Fibroblast of villous mesenchyme (primary cell): Measurements from ENCODE around the gene SIRPB1. TPM values are rescaled to one million over a fixed set of nuclear protein-coding genes. Genes with fewer than 3 reads are reported as not detected.

Source experiments
- DNase-seq: peaks from one replicate; pipeline ENCODE4 v3.0.0-alpha.2; 2010; ENCODE audit warnings: low read depth
- H3K4me3 ChIP-seq: 2 replicates; pipeline ENCODE4 v1.5.1; 2011; ENCODE audit warnings: low read depth, mild to moderate bottlenecking, low read length
- total RNA-seq: library from RNA; depleted of rRNA; stranded (reverse); fragments of >200 nt; gene quantifications from 2 replicates; pipeline ENCODE4 v1.2.3, GENCODE V29; 2012
- TF ChIP-seq, protein P1 (sequence below): IDR thresholded peaks from 2 replicates; pipeline ENCODE4 v1.5.1; 2012; ENCODE audit warnings: low read depth, mild to moderate bottlenecking, low read length; ENCODE audit not compliant: insufficient read depth

The SIRPB1 gene
- total RNA-seq, 1 donor = not detected

DNA sequence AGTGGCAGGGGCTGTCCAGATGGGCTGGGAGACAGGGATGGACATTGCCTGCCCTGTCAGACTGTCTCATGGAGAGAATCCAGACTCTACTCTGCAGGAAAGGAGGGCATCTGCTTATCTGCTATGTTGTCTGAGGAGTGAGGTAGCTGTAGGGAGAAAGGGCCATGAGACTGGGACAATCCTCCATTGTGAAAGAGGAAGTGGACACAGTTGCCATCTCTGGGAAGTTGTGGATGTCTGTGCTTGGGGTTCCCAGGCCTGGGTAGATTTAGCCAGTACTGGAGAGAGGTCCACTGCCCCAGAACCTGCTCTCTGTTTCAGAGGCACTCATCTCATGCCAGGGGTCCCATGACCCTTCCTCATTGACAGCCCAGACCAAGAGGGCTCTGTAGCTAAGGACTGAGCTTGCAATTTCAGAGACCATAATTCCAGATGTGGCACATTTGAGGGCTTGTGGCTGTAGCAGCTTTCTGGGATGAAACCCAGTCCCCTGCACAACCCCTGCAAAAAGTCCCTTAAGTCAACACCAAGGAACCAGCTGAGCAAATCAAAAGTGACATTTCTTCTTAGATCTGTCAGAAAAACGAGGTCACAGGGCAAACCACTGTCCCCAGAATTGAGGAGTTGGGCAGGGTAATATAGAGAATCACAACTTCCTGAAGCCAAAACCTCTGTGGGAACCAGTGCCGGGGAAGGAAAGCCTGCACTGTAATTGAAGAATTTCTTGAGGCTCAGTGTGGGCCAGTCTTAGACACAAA, 41.9 kb upstream of the SIRPB1 start:
- TF ChIP-seq, protein P1, sequence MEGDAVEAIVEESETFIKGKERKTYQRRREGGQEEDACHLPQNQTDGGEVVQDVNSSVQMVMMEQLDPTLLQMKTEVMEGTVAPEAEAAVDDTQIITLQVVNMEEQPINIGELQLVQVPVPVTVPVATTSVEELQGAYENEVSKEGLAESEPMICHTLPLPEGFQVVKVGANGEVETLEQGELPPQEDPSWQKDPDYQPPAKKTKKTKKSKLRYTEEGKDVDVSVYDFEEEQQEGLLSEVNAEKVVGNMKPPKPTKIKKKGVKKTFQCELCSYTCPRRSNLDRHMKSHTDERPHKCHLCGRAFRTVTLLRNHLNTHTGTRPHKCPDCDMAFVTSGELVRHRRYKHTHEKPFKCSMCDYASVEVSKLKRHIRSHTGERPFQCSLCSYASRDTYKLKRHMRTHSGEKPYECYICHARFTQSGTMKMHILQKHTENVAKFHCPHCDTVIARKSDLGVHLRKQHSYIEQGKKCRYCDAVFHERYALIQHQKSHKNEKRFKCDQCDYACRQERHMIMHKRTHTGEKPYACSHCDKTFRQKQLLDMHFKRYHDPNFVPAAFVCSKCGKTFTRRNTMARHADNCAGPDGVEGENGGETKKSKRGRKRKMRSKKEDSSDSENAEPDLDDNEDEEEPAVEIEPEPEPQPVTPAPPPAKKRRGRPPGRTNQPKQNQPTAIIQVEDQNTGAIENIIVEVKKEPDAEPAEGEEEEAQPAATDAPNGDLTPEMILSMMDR = no peak
- H3K4me3 ChIP-seq = no peak overlapping the region
- DNase-seq = no peak

DNA sequence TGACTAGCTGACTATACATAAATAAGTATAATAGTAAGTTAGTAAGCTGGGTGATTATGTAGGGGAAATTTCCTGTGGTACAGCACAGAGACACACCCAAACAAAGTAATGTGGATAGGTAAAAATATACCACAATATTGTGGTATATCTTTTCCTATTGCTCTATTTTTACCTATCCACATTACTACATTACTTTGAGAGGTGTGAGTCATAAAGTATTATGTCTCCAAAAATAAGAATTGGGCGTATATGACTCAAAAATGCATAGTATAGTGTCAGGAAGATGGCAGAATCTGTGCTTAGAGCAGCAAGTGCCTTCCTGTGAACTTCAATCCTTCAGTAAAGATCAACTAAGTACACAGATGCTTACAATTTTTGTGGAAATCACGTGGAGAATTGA, 40.4 kb upstream of the SIRPB1 start:
- TF ChIP-seq, protein P1 = no peak
- no peak for DNase-seq
- H3K4me3 ChIP-seq = no peak overlapping the region

DNA sequence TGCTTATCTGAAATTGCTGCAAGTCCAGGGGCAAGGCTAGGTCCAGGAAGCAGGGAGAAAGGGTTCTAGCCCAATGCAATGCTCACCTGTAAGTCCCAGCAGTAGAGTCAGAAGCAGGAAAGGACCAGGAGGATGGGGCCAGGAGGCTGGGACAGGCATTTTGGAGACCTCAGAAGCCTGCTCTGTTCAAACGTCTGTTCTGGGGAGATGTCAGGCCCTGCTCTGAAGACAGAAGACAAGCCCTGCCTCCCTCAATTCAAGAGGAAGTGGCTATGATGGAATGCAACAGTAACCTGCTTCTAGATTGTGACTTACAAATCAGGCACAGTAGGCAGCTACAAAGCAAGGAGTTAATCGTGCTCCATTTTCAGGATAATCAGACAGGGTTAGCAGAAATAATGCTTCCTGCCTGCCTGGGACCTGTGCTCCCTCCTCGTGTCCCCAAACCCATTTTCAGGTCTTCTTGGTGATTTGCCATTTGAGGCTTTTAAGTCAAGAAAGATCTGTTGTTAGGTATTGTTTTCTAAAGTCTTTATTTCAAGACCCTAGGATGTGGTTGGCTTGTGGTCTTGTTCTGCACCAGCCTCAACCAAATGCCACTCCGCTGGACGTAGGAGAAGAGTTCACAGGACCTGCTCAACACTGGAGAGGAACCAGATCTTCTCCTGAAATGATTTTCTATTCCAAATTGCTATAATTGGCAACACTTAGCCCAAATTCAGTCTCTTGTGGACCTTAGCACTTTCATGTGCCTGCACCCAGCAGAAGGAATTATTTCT, 37.9 kb upstream of the SIRPB1 start, which contains the start of gene SIRPG:
Gene SIRPG (minus strand): TSS at position 224 of the 779 bp plus-strand sequence. CDS start 65 bp downstream, at position 159.
- TF ChIP-seq, protein P1 = no peak
- no peak for DNase-seq
- no peak within 1 kb of the TSS for H3K4me3 ChIP-seq

DNA sequence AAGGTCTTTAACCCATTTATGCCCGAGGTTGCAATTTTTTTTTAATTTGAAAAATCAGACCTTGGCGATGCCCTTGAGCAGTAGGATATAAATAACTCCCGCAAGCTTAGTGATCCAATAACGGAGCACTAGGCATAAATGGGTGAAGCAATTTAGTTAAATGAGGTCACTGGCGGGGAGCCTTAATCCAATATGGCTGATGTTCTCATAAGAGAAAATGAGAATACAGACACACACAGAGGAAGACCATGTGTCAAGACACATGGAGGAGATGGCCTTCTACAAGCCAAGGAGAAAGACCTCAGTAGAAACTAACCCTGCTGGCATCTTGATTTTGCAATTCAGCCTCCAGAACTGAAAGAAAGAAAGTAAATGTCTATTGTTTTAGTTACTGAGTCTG, 37.0 kb upstream of the SIRPB1 start:
- no peak overlapping the region for H3K4me3 ChIP-seq
- TF ChIP-seq, protein P1 = no peak
- DNase-seq = no peak

DNA sequence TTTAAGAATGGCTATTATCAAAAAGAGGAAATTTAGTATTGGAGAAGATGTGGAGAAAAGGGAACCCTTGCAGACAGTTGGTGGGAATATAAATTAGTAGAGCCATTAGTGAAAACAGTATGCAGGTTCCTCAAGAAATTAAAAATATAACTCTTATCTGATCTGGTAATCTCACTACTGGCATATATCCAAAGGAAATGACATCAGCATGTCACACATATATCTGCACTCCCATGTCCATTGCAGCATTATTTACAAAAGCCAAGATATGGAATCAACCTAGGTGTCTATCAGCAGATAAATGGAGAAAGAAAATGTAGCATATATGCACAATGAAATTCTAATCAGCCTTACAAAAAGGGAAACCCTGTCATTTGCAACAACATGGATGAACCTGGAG, 35.2 kb upstream of the SIRPB1 start:
- H3K4me3 ChIP-seq = no peak overlapping the region
- no peak for DNase-seq
- TF ChIP-seq, protein P1 = no peak

DNA sequence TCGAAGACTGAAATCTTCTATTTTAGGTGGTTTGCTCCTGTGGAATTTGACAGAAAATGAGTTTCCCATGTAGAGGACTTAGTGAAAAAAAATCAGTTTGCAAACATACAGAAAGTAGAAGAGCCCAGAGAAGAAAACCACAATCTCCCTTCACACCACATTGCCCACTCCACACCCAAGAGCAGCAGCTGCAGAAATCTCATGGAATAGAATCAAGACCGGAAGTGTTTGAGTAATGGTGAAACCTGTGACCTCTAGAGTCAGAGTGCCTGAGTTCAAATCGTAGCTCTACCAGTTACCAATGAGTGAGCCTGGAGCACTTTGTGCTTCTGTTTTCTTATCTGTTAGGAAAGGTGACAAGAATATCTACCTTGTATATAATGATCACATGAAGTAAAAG, 33.2 kb upstream of the SIRPB1 start:
- TF ChIP-seq, protein P1 = no peak
- no peak overlapping the region for H3K4me3 ChIP-seq
- no peak for DNase-seq
